H1 (cell line): ENCODE results near the gene APLP2. TPM values are rescaled to one million over a fixed set of nuclear protein-coding genes. Genes with fewer than 3 reads are reported as not detected.

Source experiments
- CTCF ChIA-PET: fragments of 300-600 bp; sonication (Branson Sonifier 250); formaldehyde crosslinking; loops from one replicate; lab custom pipeline; 2021; ENCODE audit not compliant: partially characterized antibody; lab: Charles Lee
- POLR2A ChIA-PET: fragments of 300-600 bp; sonication (Branson Sonifier 250); formaldehyde crosslinking; loops from one replicate; lab custom pipeline; 2021; ENCODE audit warnings: inconsistent platforms; ENCODE audit not compliant: partially characterized antibody; lab: Charles Lee
- DNase-seq, 2 experiments: peaks; one replicate each; pipeline versions ENCODE4 v3.0.0 to v3.0.0-alpha.2; 2010 to 2022; ENCODE audit warnings: low spot score in 2 of 2, low read depth in 1 of 2, mixed read lengths in 1 of 2
- FAIRE-seq: peaks from 2 replicates; lab custom pipeline; 2011; peaks lifted over from hg19 to GRCh38; lab: Jason Lieb, UNC
- H2AFZ ChIP-seq: 2 replicates; pipeline ENCODE4 v1.8.1; 2012; ENCODE audit warnings: low read length, inconsistent platforms
- H2AK5ac ChIP-seq: 2 replicates; pipeline ENCODE4 v1.6.1; 2013; ENCODE audit warnings: low read depth, low read length
- H2BK120ac ChIP-seq: replicated peaks from 2 replicates; pipeline ENCODE3; 2013; ENCODE audit warnings: low read depth, low read length, inconsistent platforms
- H2BK12ac ChIP-seq: 2 replicates; pipeline ENCODE4 v1.6.1; 2013; ENCODE audit warnings: low read depth, low read length
- H2BK15ac ChIP-seq: 2 replicates; pipeline ENCODE4 v1.6.1; 2013; ENCODE audit warnings: low read length
- H2BK20ac ChIP-seq: 2 replicates; pipeline ENCODE4 v1.6.1; 2013; ENCODE audit warnings: low read length
- H2BK5ac ChIP-seq: 2 replicates; pipeline ENCODE4 v1.6.1; 2013; ENCODE audit warnings: low read depth, low read length
- H3K14ac ChIP-seq: 2 replicates; pipeline ENCODE4 v1.6.1; 2013; ENCODE audit warnings: inconsistent platforms; ENCODE audit not compliant: insufficient read length
- H3K18ac ChIP-seq: 2 replicates; pipeline ENCODE4 v1.6.1; 2013; ENCODE audit warnings: low read length; ENCODE audit errors: extremely low read depth
- H3K23ac ChIP-seq: 2 replicates; pipeline ENCODE4 v1.6.1; 2013; ENCODE audit warnings: inconsistent platforms; ENCODE audit not compliant: insufficient read length
- H3K23me2 ChIP-seq: 2 replicates; pipeline ENCODE4 v1.6.1; 2013; ENCODE audit warnings: low read depth, low read length
- H3K27ac ChIP-seq: 2 replicates; pipeline ENCODE4 v1.6.1; 2011; ENCODE audit warnings: low read depth, low read length, inconsistent platforms
- H3K27me3 ChIP-seq, 4 experiments: replicated peaks in 1 of 4; 1 replicate in 1 of 4; 2 replicates in 3 of 4; pipeline versions ENCODE4 v1.6.1 to v1.8.1; 2011 to 2013; ENCODE audit warnings: low read length in 3 of 4, mild to moderate bottlenecking in 3 of 4, inconsistent platforms in 2 of 4, mixed read lengths in 2 of 4, moderate library complexity in 1 of 4; ENCODE audit not compliant: control insufficient read depth in 3 of 4, insufficient read depth in 3 of 4; ENCODE audit errors: extremely low read depth in 1 of 4
- H3K36me3 ChIP-seq, 4 experiments: 2 replicates each; pipeline versions ENCODE4 v1.6.1 to v1.8.1; 2011 to 2013; ENCODE audit warnings: mild to moderate bottlenecking in 4 of 4, low read length in 3 of 4, moderate library complexity in 2 of 4, control low read depth in 1 of 4, inconsistent platforms in 1 of 4; ENCODE audit not compliant: insufficient read depth in 4 of 4, control insufficient read depth in 2 of 4
- H3K4ac ChIP-seq: replicated peaks from 2 replicates; pipeline ENCODE3; 2013; ENCODE audit warnings: low read length, low read depth, mixed read lengths, inconsistent platforms; ENCODE audit not compliant: insufficient read length
- H3K4me1 ChIP-seq, 4 experiments: replicated peaks in 1 of 4; 1 replicate in 1 of 4; 2 replicates in 3 of 4; pipeline versions ENCODE4 v1.6.1 to v1.8.1; 2011 to 2013; ENCODE audit warnings: low read length in 3 of 4, inconsistent platforms in 2 of 4, mixed read lengths in 1 of 4; ENCODE audit not compliant: insufficient read depth in 4 of 4, control insufficient read depth in 3 of 4
- H3K4me2 ChIP-seq, 2 experiments: 2 replicates each; pipeline versions ENCODE4 v1.6.1 to v1.8.1; 2011 to 2013; ENCODE audit warnings: low read depth in 2 of 2, low read length in 2 of 2, control low read depth in 1 of 2, inconsistent platforms in 1 of 2, mild to moderate bottlenecking in 1 of 2; ENCODE audit not compliant: insufficient read depth in 1 of 2
- H3K4me3 ChIP-seq, 4 experiments: fragments of 200-600, 300-600 bp in 1 of 4; sonication (generic), shearing (Covaris generic), sonication (Bioruptor Twin) in 1 of 4; 2 replicates each; pipeline versions ENCODE4 v1.5.1 to v1.8.1; 2011 to 2016; ENCODE audit warnings: low read length in 4 of 4, low read depth in 3 of 4, control low read depth in 2 of 4, inconsistent platforms in 2 of 4, mild to moderate bottlenecking in 2 of 4, mixed read lengths in 1 of 4, moderate library complexity in 1 of 4; ENCODE audit not compliant: insufficient read depth in 2 of 4; ENCODE audit errors: extremely low read depth in 1 of 4
- H3K56ac ChIP-seq: replicated peaks from 2 replicates; pipeline ENCODE3; 2013; ENCODE audit warnings: low read depth, mild to moderate bottlenecking, mixed read lengths, low read length, inconsistent platforms; ENCODE audit not compliant: insufficient read length
- H3K79me1 ChIP-seq: 2 replicates; pipeline ENCODE4 v1.6.1; 2013; ENCODE audit warnings: low read depth, low read length, control low read depth
- H3K79me2 ChIP-seq, 2 experiments: 2 replicates each; pipeline versions ENCODE4 v1.6.1 to v1.8.1; 2012 to 2013; ENCODE audit warnings: low read length in 2 of 2, mild to moderate bottlenecking in 2 of 2, inconsistent platforms in 1 of 2; ENCODE audit not compliant: insufficient read depth in 2 of 2, control insufficient read depth in 1 of 2
- H3K9ac ChIP-seq, 4 experiments: replicated peaks in 1 of 4; 1 replicate in 1 of 4; 2 replicates in 3 of 4; pipeline versions ENCODE4 v1.6.1 to v1.8.1; 2011 to 2013; ENCODE audit warnings: low read depth in 3 of 4, low read length in 3 of 4, control low read depth in 2 of 4, mild to moderate bottlenecking in 2 of 4, moderate library complexity in 2 of 4, inconsistent platforms in 1 of 4; ENCODE audit errors: extremely low read depth in 1 of 4
- H3K9me3 ChIP-seq, 2 experiments: 2 replicates each; pipeline versions ENCODE4 v1.6.1 to v1.8.1; 2012 to 2013; ENCODE audit warnings: mild to moderate bottlenecking in 2 of 2, moderate library complexity in 2 of 2, control low read depth in 1 of 2, inconsistent platforms in 1 of 2, low read depth in 1 of 2, low read length in 1 of 2, mixed read lengths in 1 of 2; ENCODE audit not compliant: insufficient read depth in 2 of 2
- H4K20me1 ChIP-seq, 2 experiments: replicated peaks in 1 of 2; 2 replicates each; pipeline versions ENCODE3 to v1.8.1; 2011 to 2013; ENCODE audit warnings: inconsistent platforms in 2 of 2, low read length in 2 of 2, mild to moderate bottlenecking in 1 of 2; ENCODE audit not compliant: insufficient read depth in 2 of 2, control insufficient read depth in 1 of 2
- H4K5ac ChIP-seq: 2 replicates; pipeline ENCODE4 v1.6.1; 2013; ENCODE audit warnings: low read length, low read depth, mixed read lengths, inconsistent platforms; ENCODE audit not compliant: insufficient read length
- H4K8ac ChIP-seq: 2 replicates; pipeline ENCODE4 v1.8.0; 2013; ENCODE audit warnings: mild to moderate bottlenecking, moderate library complexity, low read length, inconsistent platforms; ENCODE audit not compliant: insufficient read depth; ENCODE audit errors: extremely low read depth
- H4K91ac ChIP-seq: replicated peaks from 2 replicates; pipeline ENCODE3; 2013; ENCODE audit warnings: low read length, mixed read lengths, inconsistent platforms; ENCODE audit not compliant: insufficient read length
- BCL11A ChIP-seq, 2 experiments: IDR thresholded peaks; one replicate each; pipeline ENCODE4 v1.6.1; 2011; ENCODE audit warnings: low read depth in 2 of 2, low read length in 2 of 2, mild to moderate bottlenecking in 2 of 2
- CHD1 ChIP-seq: IDR thresholded peaks from 2 replicates; pipeline ENCODE4 v1.6.1; 2012; ENCODE audit warnings: low read depth, low read length, improper control_type of control experiment
- KDM4A ChIP-seq: IDR thresholded peaks from one replicate; pipeline ENCODE4 v1.7.1; 2012; ENCODE audit warnings: low read depth, mild to moderate bottlenecking, moderate library complexity, low read length, inconsistent platforms; ENCODE audit not compliant: severe bottlenecking
- WGBS, 2 experiments: shearing (Covaris generic) in 1 of 2; methylation state at CpG; one replicate each; pipeline versions ENCODE4 v1.1.6 to v1.1.7; 2013 to 2015; ENCODE audit warnings: low lambda C conversion rate in 2 of 2, mixed read lengths in 2 of 2, inconsistent platforms in 1 of 2, low coverage in 1 of 2, missing lambda C conversion rate in 1 of 2; ENCODE audit not compliant: insufficient replicate concordance in 2 of 2, insufficient coverage in 1 of 2, insufficient read length in 1 of 2; ENCODE audit errors: extremely low coverage in 1 of 2, missing lambda C conversion rate in 1 of 2; 5-methylcytosine and 5-hydroxymethylcytosine counted together
- polyA plus RNA-seq, 7 experiments: library from polyadenylated mRNA; depleted of rRNA in 3 of 7; stranded (reverse) in 5 of 7; unstranded in 2 of 7; fragments of >200 nt in 5 of 7; fragments of 200-250 nt in 2 of 7; gene quantifications; 1 replicate in 5 of 7; 2 replicates in 1 of 7; 4 replicates in 1 of 7; pipeline versions ENCODE4 v1.2.1 to v1.2.3, GENCODE V29; 2011 to 2013; ENCODE audit warnings: missing spikeins in 2 of 7, mixed read lengths in 2 of 7
- total RNA-seq: library from RNA; stranded (reverse); fragmentation: NEBNext Ultra II Directional; extraction: Animal tissue kit (Norgen Biotek cat#: 25700); gene quantifications from 2 replicates; pipeline ENCODE4 v1.2.1, GENCODE V29; 2021

Gene APLP2
- total and polyA plus RNA-seq, 2 of the 8 experiments (the other 6 are each of a cell fraction or from before 2014, with no cell fraction given), result 222 to 315 TPM

DNA sequence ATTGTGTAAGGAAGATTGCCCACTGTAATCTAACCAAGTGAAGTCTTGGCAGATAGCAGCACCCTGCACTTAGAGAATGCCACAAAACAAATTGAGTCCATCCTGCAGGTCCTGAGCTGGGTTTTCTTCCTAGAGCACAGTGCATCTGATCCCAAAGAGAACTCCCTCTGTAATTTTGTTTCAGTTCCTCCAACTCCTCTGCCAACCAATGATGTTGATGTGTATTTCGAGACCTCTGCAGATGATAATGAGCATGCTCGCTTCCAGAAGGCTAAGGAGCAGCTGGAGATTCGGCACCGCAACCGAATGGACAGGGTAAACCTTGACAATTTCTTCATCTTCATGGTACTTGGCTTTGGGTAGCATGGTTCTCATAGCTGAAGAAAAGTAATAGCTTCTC, 56.8 kb downstream of the APLP2 start:
- no peak overlapping the region for H3K9ac ChIP-seq
- H2BK15ac ChIP-seq, result no peak overlapping the region
- no peak overlapping the region for H2BK12ac ChIP-seq
- no peak overlapping the region for H3K14ac ChIP-seq
- FAIRE-seq (no peak), DNase-seq (no peak)
- peaks cover 3 to 4% of the 10 kb centered on the region in 2 experiments for H4K20me1 ChIP-seq
- H2BK120ac ChIP-seq, result no peak overlapping the region
- no peak overlapping the region for H3K56ac ChIP-seq
- H3K23ac ChIP-seq, result no peak overlapping the region
- H3K23me2 ChIP-seq, result no peaks in the 10 kb centered on the region; the same call in 1 of the 2 replicates
- no peak overlapping the region for H4K8ac ChIP-seq
- no peaks in the 10 kb centered on the region for H3K27me3 ChIP-seq
- TF ChIP-seq BCL11A (IDR thresholded peaks at IDR 0.05; ENCODE audit: low read depth in 2 of 2, low read length in 2 of 2) (no peak), CHD1 (no peak), KDM4A (no peak)
- no peak overlapping the region for H2AFZ ChIP-seq
- H2BK20ac ChIP-seq, result no peak overlapping the region
- H3K79me2 ChIP-seq, result peaks cover 0 to 5% of the 10 kb centered on the region in 2 experiments; a peak in 1 of 4 replicates
- H2AK5ac ChIP-seq, result no peak overlapping the region
- H3K36me3 ChIP-seq, result peaks cover 44 to 89% (median 78%) of the 10 kb centered on the region in 4 experiments
- no peak overlapping the region for H4K91ac ChIP-seq
- no peak overlapping the region for H2BK5ac ChIP-seq
- no peaks in the 10 kb centered on the region for H3K9me3 ChIP-seq
- POLR2A ChIA-PET, result interaction anchor here (2.1 kb wide), 1 partner anchor 123 kb away, joined by 4 read pairs; no protein-coding TSS in a partner anchor
- H3K4ac ChIP-seq, result no peak overlapping the region
- H3K4me1 ChIP-seq, result 0 out of 7 replicates have a peak, but pooled peaks cover 0 to 3% (median 0%) of the 10 kb centered on the region in 4 experiments
- no peak overlapping the region for H4K5ac ChIP-seq
- H3K4me2 ChIP-seq, result no peak overlapping the region
- CTCF ChIA-PET, result interaction anchor here (0.8 to 2.6 kb wide), 10 partner anchors 9 to 243 kb away, joined by 3 to 10 read pairs (median 5); no protein-coding TSS in a partner anchor
- WGBS, 2 experiments, result 96% methylated on average over 5 of the region's 5 CpGs; no CpG with 5 or more reads in 1 of the 2 experiments
- H3K79me1 ChIP-seq, result peaks cover 8% of the 10 kb centered on the region
- no peak overlapping the region for H3K18ac ChIP-seq
- H3K27ac ChIP-seq, result no peak overlapping the region
- H3K4me3 ChIP-seq, result no peak overlapping the region
